Eye (tissue), 1 donor: ENCODE data around the gene CCDC148.

Experiments
- DNase-seq: peaks from one replicate; pipeline ENCODE4 v3.0.0-alpha.2; 2015

CCDC148 gene

GRCh38 chr2:158202161-158202815, 254.3 kb downstream of the CCDC148 start:
- DNase-seq = peak; percentile 52

GRCh38 chr2:158199928-158200650, 256.5 kb downstream of the CCDC148 start:
- DNase-seq = no peak

GRCh38 chr2:158197940-158198339, 258.6 kb downstream of the CCDC148 start:
- no peak for DNase-seq

GRCh38 chr2:158194229-158194628, 262.3 kb downstream of the CCDC148 start:
- DNase-seq = no peak

GRCh38 chr2:158192515-158193443, 263.8 kb downstream of the CCDC148 start:
- no peak for DNase-seq

GRCh38 chr2:158191076-158191895, 265.3 kb downstream of the CCDC148 start:
- DNase-seq = peak; percentile 53

GRCh38 chr2:158189526-158189925, 267.0 kb downstream of the CCDC148 start:
- no peak for DNase-seq

GRCh38 chr2:158187908-158188307, 268.6 kb downstream of the CCDC148 start:
- DNase-seq = no peak

- no peak for DNase-seq
These were observed 271.8 kb downstream of the CCDC148 start for GRCh38 chr2:158184556-158185343.

- no peak for DNase-seq
These were observed 272.6 kb downstream of the CCDC148 start for GRCh38 chr2:158184001-158184400.

GRCh38 chr2:158182676-158183295, 273.8 kb downstream of the CCDC148 start:
- DNase-seq = no peak

GRCh38 chr2:158181171-158181570, 275.4 kb downstream of the CCDC148 start:
- no peak for DNase-seq

GRCh38 chr2:158179660-158180059, 276.9 kb downstream of the CCDC148 start:
- no peak for DNase-seq

GRCh38 chr2:158178646-158179045, 277.9 kb downstream of the CCDC148 start:
- no peak for DNase-seq

GRCh38 chr2:158174956-158175355, 281.6 kb downstream of the CCDC148 start:
- no peak for DNase-seq

- DNase-seq = no peak
These were observed 282.1 kb downstream of the CCDC148 start for GRCh38 chr2:158174495-158174894.

- DNase-seq = no peak
These were observed 283.8 kb downstream of the CCDC148 start for GRCh38 chr2:158172719-158173118.

GRCh38 chr2:158154596-158154995, 302.0 kb downstream of the CCDC148 start:
- no peak for DNase-seq

GRCh38 chr2:158153270-158154015, 303.1 kb downstream of the CCDC148 start:
- no peak for DNase-seq

- DNase-seq = no peak
These were observed 311.5 kb downstream of the CCDC148 start for GRCh38 chr2:158144914-158145625.
